Prostate gland (tissue), 2 donors: ENCODE measurements around the gene SNX10.

Source experiments
- CTCF ChIP-seq, 4 experiments: fragments of 200-600 bp in 2 of 4; fragments of 450-650 bp in 2 of 4; sonication (generic) in 2 of 4; IDR thresholded peaks; 1 replicate in 3 of 4; 2 replicates in 1 of 4; pipeline ENCODE4 v1.5.1; 2016 to 2019; ENCODE audit warnings: antibody characterized with exemption in 4 of 4, mild to moderate bottlenecking in 2 of 4, moderate library complexity in 2 of 4
- POLR2A ChIP-seq: fragments of 450-650 bp; IDR thresholded peaks from one replicate; pipeline ENCODE4 v1.6.1; 2016; ENCODE audit warnings: antibody characterized with exemption, mild to moderate bottlenecking
- POLR2AphosphoS5 ChIP-seq: sonication (generic); formaldehyde crosslinking; IDR thresholded peaks from one replicate; pipeline ENCODE4 v1.6.1; 2017; ENCODE audit warnings: antibody characterized with exemption

GRCh38 chr7:26376175-26376917, 84.7 kb downstream of the SNX10 start:
- TF ChIP-seq POLR2AphosphoS5 (no peak), POLR2A (no peak), CTCF (IDR thresholded peaks at IDR 0.05) (no peak)
